IPS DF 4.7 (cell line): ENCODE data around the gene NBR1.
"Not testable (repeated sequence)": the region's sequence is repeated elsewhere in the genome, so short reads cannot be mapped to it uniquely, and the experiment has no call there.

ENCODE experiments used
- DNase-seq: peaks from one replicate; pipeline ENCODE4 v3.0.0-alpha.2; 2013; ENCODE audit warnings: low spot score; ENCODE audit errors: extremely low read depth

NBR1 gene

GRCh38 chr17:43246456-43246855, 75.4 kb downstream of the NBR1 start:
- DNase-seq: not testable (repeated sequence)
